IPS DF 6.9 (cell line): Measurements from ENCODE around the gene PLCD1.

ENCODE experiments used
- DNase-seq: peaks from one replicate; pipeline ENCODE4 v3.0.0-alpha.2; 2013; ENCODE audit warnings: low read depth, low spot score
- H3K27ac ChIP-seq: one replicate; pipeline ENCODE4 v1.5.1; 2013; ENCODE audit warnings: low read length, control low read depth
- H3K27me3 ChIP-seq: 2 replicates; pipeline ENCODE4 v1.6.1; 2013; ENCODE audit warnings: mild to moderate bottlenecking, low read length; ENCODE audit not compliant: control insufficient read depth, insufficient read depth
- H3K36me3 ChIP-seq: 2 replicates; pipeline ENCODE4 v1.6.1; 2013; ENCODE audit warnings: low read length; ENCODE audit not compliant: control insufficient read depth, insufficient read depth
- H3K4me1 ChIP-seq: 2 replicates; pipeline ENCODE4 v1.6.1; 2013; ENCODE audit warnings: low read length; ENCODE audit not compliant: control insufficient read depth, insufficient read depth
- H3K4me3 ChIP-seq: 2 replicates; pipeline ENCODE4 v1.5.1; 2013; ENCODE audit warnings: mild to moderate bottlenecking, low read length
- H3K9me3 ChIP-seq: 2 replicates; pipeline ENCODE4 v1.6.1; 2013; ENCODE audit warnings: low read length, inconsistent platforms; ENCODE audit not compliant: control insufficient read depth, insufficient read depth
- WGBS: extraction: QIAGEN DNeasy Blood & Tissue Kit; methylation state at CpG from one replicate; pipeline ENCODE4 v1.1.7; 2013; ENCODE audit warnings: mixed read lengths, missing lambda C conversion rate; ENCODE audit not compliant: insufficient read length, insufficient coverage; 5-methylcytosine and 5-hydroxymethylcytosine counted together

The PLCD1 gene

DNA sequence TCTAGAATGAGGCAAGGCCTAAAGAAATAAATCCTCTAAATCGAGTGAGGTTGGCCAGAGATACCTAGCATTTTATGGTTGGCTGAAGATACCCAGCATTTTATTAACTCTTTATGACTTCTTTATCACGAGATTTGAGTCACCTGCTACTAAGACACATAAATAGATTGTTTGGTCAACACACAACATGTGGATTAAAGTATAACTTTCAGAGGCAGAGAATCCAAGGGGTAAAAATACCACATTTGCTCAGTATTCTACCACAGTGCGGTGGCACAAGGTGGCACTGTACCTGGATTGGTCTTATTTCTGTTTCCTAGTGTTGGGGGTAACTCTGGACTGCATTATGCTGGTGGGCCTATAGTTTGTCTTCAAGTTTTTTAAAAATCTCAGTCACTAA lies 65.8 kb downstream of the PLCD1 start:
- WGBS = no CpG with 5 or more reads among the region's 3 CpGs
- Histone ChIP-seq H3K4me3 (no peak overlapping the region), H3K9me3 (no peaks in the 10 kb centered on the region), H3K27me3 (no peaks in the 10 kb centered on the region), H3K36me3 (no peaks in the 10 kb centered on the region), H3K4me1 (no peaks in the 10 kb centered on the region; the same call in 1 of the 2 replicates), H3K27ac (no peak overlapping the region)
- DNase-seq = no peak

DNA sequence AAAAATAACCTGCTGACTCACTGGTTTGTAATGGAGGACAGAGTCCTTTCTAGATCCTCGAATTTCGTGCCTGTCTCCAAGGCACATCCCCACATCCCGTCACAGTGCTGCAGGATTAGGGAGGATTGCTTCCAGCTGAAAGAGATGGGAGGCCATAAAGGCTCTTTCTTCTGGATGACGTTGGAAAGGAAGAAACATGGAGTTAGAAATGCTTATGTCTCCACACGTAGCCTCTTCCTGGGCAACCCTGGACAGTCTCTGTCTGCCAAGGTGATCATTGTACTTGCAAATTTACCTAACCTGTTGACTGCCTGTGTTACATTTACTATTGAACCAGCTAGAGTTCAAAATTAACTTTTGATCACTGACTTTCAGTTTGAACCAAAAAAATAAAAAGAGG lies 66.4 kb downstream of the PLCD1 start:
- H3K4me1 ChIP-seq = no peaks in the 10 kb centered on the region; the same call in 1 of the 2 replicates
- no peak overlapping the region for H3K4me3 ChIP-seq
- H3K27me3 ChIP-seq = no peaks in the 10 kb centered on the region
- DNase-seq = no peak
- no peaks in the 10 kb centered on the region for H3K36me3 ChIP-seq
- H3K9me3 ChIP-seq = no peaks in the 10 kb centered on the region
- no peak overlapping the region for H3K27ac ChIP-seq
- no CpG with 5 or more reads among the region's 5 CpGs for WGBS

GRCh38 chr3:37961622-37962431 lies 67.6 kb downstream of the PLCD1 start:
- peak; percentile 16 for DNase-seq
- Histone ChIP-seq H3K9me3 (no peaks in the 10 kb centered on the region), H3K4me3 (no peak overlapping the region), H3K27ac (no peak overlapping the region), H3K4me1 (no peaks in the 10 kb centered on the region; the same call in 1 of the 2 replicates), H3K36me3 (no peaks in the 10 kb centered on the region), H3K27me3 (no peaks in the 10 kb centered on the region)
- WGBS = no CpG with 5 or more reads among the region's 6 CpGs

DNA sequence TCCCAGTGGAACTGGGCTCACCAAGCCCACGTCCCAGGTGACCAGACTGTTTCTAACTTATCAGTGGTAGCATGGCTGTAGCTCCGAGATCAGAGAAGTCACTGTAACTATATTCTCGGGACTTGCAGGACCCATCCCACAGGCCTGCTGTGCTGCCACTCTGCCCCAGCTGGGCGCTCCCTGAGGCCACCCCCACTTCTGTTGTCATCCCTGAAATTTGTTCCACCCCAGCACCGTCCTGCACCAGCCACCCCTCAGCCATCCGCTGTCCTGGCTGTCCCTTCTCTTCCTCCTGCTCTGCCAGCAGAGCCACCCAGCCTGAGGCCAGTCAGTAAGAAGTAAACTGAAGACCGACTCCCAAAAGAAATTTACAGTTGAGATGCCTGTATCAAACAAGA lies 71.9 kb downstream of the PLCD1 start:
- no peak overlapping the region for H3K27ac ChIP-seq
- no CpG with 5 or more reads among the region's 7 CpGs for WGBS
- DNase-seq = no peak

More for the DNA sequence above, 71.9 kb downstream of the PLCD1 start:
- no peak overlapping the region for H3K4me3 ChIP-seq
- peaks cover 2% of the 10 kb centered on the region; the same call in 1 of the 2 replicates for H3K4me1 ChIP-seq
- H3K36me3 ChIP-seq = no peaks in the 10 kb centered on the region
- no peaks in the 10 kb centered on the region for H3K9me3 ChIP-seq
- H3K27me3 ChIP-seq = no peaks in the 10 kb centered on the region
